ENCODE measurements around the gene NCOR1. TPM values are rescaled to one million over a fixed set of nuclear protein-coding genes. Genes with fewer than 3 reads are reported as not detected.

Gene NCOR1
- total and polyA plus RNA-seq, 2 of the 8 experiments (the other 6 are each of a cell fraction or from before 2014, with no cell fraction given), result 65.4 to 142 TPM

GRCh38 chr17:16211590-16211989 is 3.7 kb downstream of the NCOR1 start:
- Histone ChIP-seq H3K79me2 (ENCODE audit: control insufficient read depth in 1 of 2, insufficient read depth in 2 of 2, low read length in 2 of 2) (peaks cover 33 to 84% of the 10 kb centered on the region in 2 experiments), H2AK5ac (ENCODE audit: low read depth, low read length) (no peak overlapping the region), H3K27ac (ENCODE audit: low read depth, low read length) (no peak overlapping the region), H4K8ac (ENCODE audit: extremely low read depth, insufficient read depth, low read length) (no peak overlapping the region), H3K36me3 (ENCODE audit: control insufficient read depth in 2 of 4, insufficient read depth in 4 of 4, low read length in 3 of 4) (no peaks in the 10 kb centered on the region), H3K4me3 (ENCODE audit: extremely low read depth in 1 of 4, insufficient read depth in 2 of 4, low read depth in 3 of 4, low read length in 4 of 4) (no peak overlapping the region), H4K91ac (replicated peaks; ENCODE audit: insufficient read length, low read length) (no peak overlapping the region), H2BK15ac (ENCODE audit: low read length) (no peak overlapping the region), H3K9me3 (ENCODE audit: insufficient read depth in 2 of 2, low read depth in 1 of 2, low read length in 1 of 2) (no peaks in the 10 kb centered on the region), H4K20me1 (replicated peaks in 1 of 2; ENCODE audit: control insufficient read depth in 1 of 2, insufficient read depth in 2 of 2, low read length in 2 of 2) (peaks cover 0 to 4% of the 10 kb centered on the region in 2 experiments), H3K56ac (replicated peaks; ENCODE audit: insufficient read length, low read depth, low read length) (no peak overlapping the region), H4K5ac (ENCODE audit: insufficient read length, low read depth, low read length) (no peak overlapping the region), H2BK12ac (ENCODE audit: low read depth, low read length) (no peak overlapping the region), H3K18ac (ENCODE audit: extremely low read depth, low read length) (no peak overlapping the region), H3K79me1 (ENCODE audit: low read depth, low read length) (no peaks in the 10 kb centered on the region), H3K14ac (ENCODE audit: insufficient read length) (no peak overlapping the region), H2AFZ (ENCODE audit: low read length) (no peak overlapping the region), H2BK20ac (ENCODE audit: low read length) (no peak overlapping the region), H3K9ac (replicated peaks in 1 of 4; ENCODE audit: extremely low read depth in 1 of 4, low read depth in 3 of 4, low read length in 3 of 4) (no peak overlapping the region), H3K4me2 (ENCODE audit: insufficient read depth in 1 of 2, low read depth in 2 of 2, low read length in 2 of 2) (no peak overlapping the region), H2BK120ac (replicated peaks; ENCODE audit: low read depth, low read length) (no peak overlapping the region), H3K4me1 (replicated peaks in 1 of 4; ENCODE audit: control insufficient read depth in 3 of 4, insufficient read depth in 4 of 4, low read length in 3 of 4) (peaks cover 0 to 4% (median 1%) of the 10 kb centered on the region in 4 experiments; a peak in 4 of 7 replicates), H3K23ac (ENCODE audit: insufficient read length) (no peak overlapping the region), H3K27me3 (replicated peaks in 1 of 4; ENCODE audit: control insufficient read depth in 3 of 4, extremely low read depth in 1 of 4, insufficient read depth in 3 of 4, low read length in 3 of 4) (no peaks in the 10 kb centered on the region), H2BK5ac (ENCODE audit: low read depth, low read length) (no peak overlapping the region), H3K4ac (replicated peaks; ENCODE audit: insufficient read length, low read depth, low read length) (no peak overlapping the region), H3K23me2 (ENCODE audit: low read depth, low read length) (peaks cover 7% of the 10 kb centered on the region; the same call in 1 of the 2 replicates)
- POLR2A ChIA-PET (ENCODE audit: partially characterized antibody), result interaction anchor here (0.9 kb wide), 1 partner anchor 12 kb away, joined by 4 read pairs; no protein-coding TSS in a partner anchor
- DNase-seq (ENCODE audit: low read depth in 1 of 2, low spot score in 2 of 2), result no peak
- no peak for FAIRE-seq
- 94% methylated on average over 3 of the region's 3 CpGs; no CpG with 5 or more reads in 1 of the 2 experiments for WGBS, 2 experiments (ENCODE audit: extremely low coverage in 1 of 2, insufficient coverage in 1 of 2, insufficient read length in 1 of 2, insufficient replicate concordance in 2 of 2, low coverage in 1 of 2, low lambda C conversion rate in 2 of 2, missing lambda C conversion rate in 1 of 2)
- CTCF ChIA-PET (ENCODE audit: partially characterized antibody), result interaction anchor here (0.6 to 0.9 kb wide), 2 partner anchors 22 to 1339 kb away, joined by 3 to 5 read pairs; no protein-coding TSS in a partner anchor
- TF ChIP-seq SP4 (IDR thresholded peaks at IDR 0.05; ENCODE audit: low read length) (no peak), ASH2L (IDR thresholded peaks at IDR 0.05; ENCODE audit: low read length) (no peak), POU5F1 (IDR thresholded peaks at IDR 0.05; ENCODE audit: low read depth, low read length) (no peak), YY1 (IDR thresholded peaks at IDR 0.05; ENCODE audit: low read depth, low read length) (no peak), E2F6 (IDR thresholded peaks at IDR 0.05) (no peak)
